K562 (cell line): ENCODE measurements around the gene NT5DC4. TPM values are rescaled to one million over a fixed set of nuclear protein-coding genes. Genes with fewer than 3 reads are reported as not detected.

ENCODE experiments used
- CC2D1A ChIP-seq: fragments of 450-650 bp; IDR thresholded peaks from 2 replicates; pipeline ENCODE4 v1.6.1; 2017; ENCODE audit warnings: mild to moderate bottlenecking
- HNRNPH1 ChIP-seq: fragments of 200-400 bp; formaldehyde crosslinking; optimal IDR thresholded peaks from 2 replicates; pipeline ENCODE3; 2017; ENCODE audit warnings: low read depth, mild to moderate bottlenecking, low read length, moderate library complexity
- MTA2 ChIP-seq: fragments of 450-650 bp; IDR thresholded peaks from 2 replicates; pipeline ENCODE4 v1.6.1; 2016; ENCODE audit warnings: low read depth
- NFXL1 ChIP-seq: fragments of 450-650 bp; formaldehyde crosslinking; IDR thresholded peaks from 2 replicates; pipeline ENCODE4 v1.4.0; 2021; ENCODE audit warnings: mild to moderate bottlenecking
- RAD21 ChIP-seq, 2 experiments: fragments of 250-450 bp in 1 of 2; fragments of 450-650 bp in 1 of 2; sonication (Bioruptor Pico) in 1 of 2; formaldehyde crosslinking in 1 of 2; IDR thresholded peaks in 1 of 2; conservative IDR thresholded peaks in 1 of 2; 2 replicates each; pipeline versions ENCODE4 v1.4.0 to v1.8.0; 2020 to 2022; ENCODE audit warnings: mild to moderate bottlenecking in 2 of 2, moderate library complexity in 1 of 2
- RUNX1 ChIP-seq: sonication (generic); IDR thresholded peaks from 2 replicates; pipeline ENCODE4 v1.6.1; 2016; ENCODE audit warnings: antibody characterized with exemption, low read depth
- ZNF197 ChIP-seq: fragments of 200-800 bp; sonication (Bioruptor generic); IDR thresholded peaks from 2 replicates; pipeline ENCODE4 v1.6.1; 2016; ENCODE audit warnings: low read depth, missing genetic modification characterization, missing compliant biosample characterization
- polyA plus RNA-seq, 8 experiments: library from polyadenylated mRNA; depleted of rRNA in 4 of 8; stranded (reverse) in 5 of 8; unstranded in 3 of 8; fragments of >200 nt; fragmentation: Nextera tagmentation in 2 of 8; fragmentation: Illumina TruSeq in 1 of 8; extraction: Ambion mirVana in 2 of 8; extraction: Trizol in 1 of 8; gene quantifications; 2 replicates each; pipeline versions ENCODE4 v1.2.1 to v1.2.3, GENCODE V29; 2011 to 2014; ENCODE audit warnings: inconsistent platforms in 1 of 8, missing spikeins in 1 of 8
- total RNA-seq, 7 experiments: library from RNA; depleted of rRNA in 6 of 7; stranded (reverse); fragments of >200 nt in 6 of 7; fragmentation: Illumina TruSeq in 2 of 7; extraction: Trizol in 2 of 7; gene quantifications; 2 replicates each; pipeline versions ENCODE4 v1.2.1 to v1.2.3, GENCODE V29; 2011 to 2021; ENCODE audit warnings: low replicate concordance in 1 of 7
- TF ChIP-seq, protein P1 (sequence below), 2 experiments: fragments of 450-650 bp; formaldehyde crosslinking in 1 of 2; IDR thresholded peaks; 2 replicates each; pipeline versions ENCODE4 v1.4.0 to v1.6.1; 2014 to 2020; ENCODE audit warnings: mild to moderate bottlenecking in 2 of 2, borderline replicate concordance in 1 of 2, low read depth in 1 of 2
- TF ChIP-seq, protein P2 (sequence below), 3 experiments: IDR thresholded peaks in 2 of 3; conservative IDR thresholded peaks in 1 of 3; 2 replicates each; pipeline ENCODE4 v1.5.1; 2011 to 2012; ENCODE audit warnings: low read length in 3 of 3, mild to moderate bottlenecking in 3 of 3, control low read depth in 2 of 3, improper control_type of control experiment in 1 of 3, inconsistent platforms in 1 of 3, low read depth in 1 of 3, mixed read lengths in 1 of 3, moderate library complexity in 1 of 3; ENCODE audit not compliant: insufficient read depth in 2 of 3
- TF ChIP-seq, protein P3 (sequence below): fragments of 250-450 bp; sonication (Bioruptor Pico); IDR thresholded peaks from 2 replicates; pipeline ENCODE4 v1.9.0; 2021; ENCODE audit warnings: mild to moderate bottlenecking
- TF ChIP-seq, protein P4 (sequence below): sonication (generic); formaldehyde crosslinking; IDR thresholded peaks from 2 replicates; pipeline ENCODE4 v1.8.1; 2023; ENCODE audit warnings: mild to moderate bottlenecking, missing genetic modification reagents
- TF ChIP-seq, protein P5 (sequence below): sonication (generic); formaldehyde crosslinking; IDR thresholded peaks from 2 replicates; pipeline ENCODE4 v1.5.0; 2020; ENCODE audit warnings: missing genetic modification reagents

NT5DC4 gene
- total and polyA plus RNA-seq, 9 of the 15 experiments (the other 6 are each of a cell fraction or from before 2014, with no cell fraction given) = 0.44 to 6.9 (median 2.5) TPM

DNA sequence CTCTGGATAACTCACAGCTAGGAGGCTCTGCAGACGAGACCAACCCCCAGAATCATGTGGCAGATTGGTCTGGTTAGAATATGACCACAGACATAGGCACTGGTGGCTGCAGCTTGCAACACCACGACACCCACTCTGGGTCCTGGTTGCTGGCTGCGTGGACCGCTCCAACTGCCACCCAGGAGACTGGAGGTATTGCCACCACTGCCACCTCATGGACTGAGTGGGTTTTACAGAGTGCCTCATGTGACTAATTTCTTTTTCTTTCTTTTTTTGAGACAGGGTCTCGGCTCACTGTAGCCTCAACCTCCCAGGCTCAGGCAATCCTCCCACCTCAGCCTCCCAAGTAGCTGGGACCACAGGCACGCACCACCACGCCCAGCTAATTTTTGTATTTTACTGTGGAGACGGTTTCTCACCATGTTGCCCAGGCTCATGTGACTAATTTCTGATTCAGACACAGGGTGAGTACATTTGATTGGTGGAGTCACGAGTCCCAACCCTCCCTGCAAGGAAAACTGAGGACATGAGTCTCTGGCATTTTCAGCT lies 29.9 kb upstream of the NT5DC4 start (continued):
- TF ChIP-seq, protein P1, sequence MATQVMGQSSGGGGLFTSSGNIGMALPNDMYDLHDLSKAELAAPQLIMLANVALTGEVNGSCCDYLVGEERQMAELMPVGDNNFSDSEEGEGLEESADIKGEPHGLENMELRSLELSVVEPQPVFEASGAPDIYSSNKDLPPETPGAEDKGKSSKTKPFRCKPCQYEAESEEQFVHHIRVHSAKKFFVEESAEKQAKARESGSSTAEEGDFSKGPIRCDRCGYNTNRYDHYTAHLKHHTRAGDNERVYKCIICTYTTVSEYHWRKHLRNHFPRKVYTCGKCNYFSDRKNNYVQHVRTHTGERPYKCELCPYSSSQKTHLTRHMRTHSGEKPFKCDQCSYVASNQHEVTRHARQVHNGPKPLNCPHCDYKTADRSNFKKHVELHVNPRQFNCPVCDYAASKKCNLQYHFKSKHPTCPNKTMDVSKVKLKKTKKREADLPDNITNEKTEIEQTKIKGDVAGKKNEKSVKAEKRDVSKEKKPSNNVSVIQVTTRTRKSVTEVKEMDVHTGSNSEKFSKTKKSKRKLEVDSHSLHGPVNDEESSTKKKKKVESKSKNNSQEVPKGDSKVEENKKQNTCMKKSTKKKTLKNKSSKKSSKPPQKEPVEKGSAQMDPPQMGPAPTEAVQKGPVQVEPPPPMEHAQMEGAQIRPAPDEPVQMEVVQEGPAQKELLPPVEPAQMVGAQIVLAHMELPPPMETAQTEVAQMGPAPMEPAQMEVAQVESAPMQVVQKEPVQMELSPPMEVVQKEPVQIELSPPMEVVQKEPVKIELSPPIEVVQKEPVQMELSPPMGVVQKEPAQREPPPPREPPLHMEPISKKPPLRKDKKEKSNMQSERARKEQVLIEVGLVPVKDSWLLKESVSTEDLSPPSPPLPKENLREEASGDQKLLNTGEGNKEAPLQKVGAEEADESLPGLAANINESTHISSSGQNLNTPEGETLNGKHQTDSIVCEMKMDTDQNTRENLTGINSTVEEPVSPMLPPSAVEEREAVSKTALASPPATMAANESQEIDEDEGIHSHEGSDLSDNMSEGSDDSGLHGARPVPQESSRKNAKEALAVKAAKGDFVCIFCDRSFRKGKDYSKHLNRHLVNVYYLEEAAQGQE (IDR thresholded peaks at IDR 0.05; ENCODE audit: borderline replicate concordance) = peak; percentile 81
- TF ChIP-seq, protein P1 (CRISPR knock-in tag; IDR thresholded peaks at IDR 0.05; ENCODE audit: low read depth) = no peak
- TF ChIP-seq, protein P2, sequence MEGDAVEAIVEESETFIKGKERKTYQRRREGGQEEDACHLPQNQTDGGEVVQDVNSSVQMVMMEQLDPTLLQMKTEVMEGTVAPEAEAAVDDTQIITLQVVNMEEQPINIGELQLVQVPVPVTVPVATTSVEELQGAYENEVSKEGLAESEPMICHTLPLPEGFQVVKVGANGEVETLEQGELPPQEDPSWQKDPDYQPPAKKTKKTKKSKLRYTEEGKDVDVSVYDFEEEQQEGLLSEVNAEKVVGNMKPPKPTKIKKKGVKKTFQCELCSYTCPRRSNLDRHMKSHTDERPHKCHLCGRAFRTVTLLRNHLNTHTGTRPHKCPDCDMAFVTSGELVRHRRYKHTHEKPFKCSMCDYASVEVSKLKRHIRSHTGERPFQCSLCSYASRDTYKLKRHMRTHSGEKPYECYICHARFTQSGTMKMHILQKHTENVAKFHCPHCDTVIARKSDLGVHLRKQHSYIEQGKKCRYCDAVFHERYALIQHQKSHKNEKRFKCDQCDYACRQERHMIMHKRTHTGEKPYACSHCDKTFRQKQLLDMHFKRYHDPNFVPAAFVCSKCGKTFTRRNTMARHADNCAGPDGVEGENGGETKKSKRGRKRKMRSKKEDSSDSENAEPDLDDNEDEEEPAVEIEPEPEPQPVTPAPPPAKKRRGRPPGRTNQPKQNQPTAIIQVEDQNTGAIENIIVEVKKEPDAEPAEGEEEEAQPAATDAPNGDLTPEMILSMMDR (IDR thresholded peaks at IDR 0.05 in 2 of 3, conservative IDR thresholded peaks at IDR 0.05 in 1 of 3; ENCODE audit: insufficient read depth in 2 of 3, low read depth in 1 of 3, low read length in 3 of 3) = peak; percentile 78 to 79 (median 78)
- TF ChIP-seq ZNF197 (CRISPR knock-in tag) (0 out of 2 replicates have a peak, but pooled peaks have one; percentile 44), NFXL1 (CRISPR knock-in tag) (no peak), CC2D1A (peak; percentile 58; the same call in 1 of the 2 replicates), RAD21 (CRISPR knock-in tag; conservative IDR thresholded peaks at IDR 0.05 in 1 of 2, IDR thresholded peaks at IDR 0.05 in 1 of 2) (peak; percentile 86 to 91), HNRNPH1 (no peak), MTA2 (no peak), RUNX1 (0 out of 2 replicates have a peak, but pooled peaks have one; percentile 14)
- TF ChIP-seq, protein P3, sequence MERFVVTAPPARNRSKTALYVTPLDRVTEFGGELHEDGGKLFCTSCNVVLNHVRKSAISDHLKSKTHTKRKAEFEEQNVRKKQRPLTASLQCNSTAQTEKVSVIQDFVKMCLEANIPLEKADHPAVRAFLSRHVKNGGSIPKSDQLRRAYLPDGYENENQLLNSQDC (CRISPR knock-in tag) = no peak
- TF ChIP-seq, protein P4, sequence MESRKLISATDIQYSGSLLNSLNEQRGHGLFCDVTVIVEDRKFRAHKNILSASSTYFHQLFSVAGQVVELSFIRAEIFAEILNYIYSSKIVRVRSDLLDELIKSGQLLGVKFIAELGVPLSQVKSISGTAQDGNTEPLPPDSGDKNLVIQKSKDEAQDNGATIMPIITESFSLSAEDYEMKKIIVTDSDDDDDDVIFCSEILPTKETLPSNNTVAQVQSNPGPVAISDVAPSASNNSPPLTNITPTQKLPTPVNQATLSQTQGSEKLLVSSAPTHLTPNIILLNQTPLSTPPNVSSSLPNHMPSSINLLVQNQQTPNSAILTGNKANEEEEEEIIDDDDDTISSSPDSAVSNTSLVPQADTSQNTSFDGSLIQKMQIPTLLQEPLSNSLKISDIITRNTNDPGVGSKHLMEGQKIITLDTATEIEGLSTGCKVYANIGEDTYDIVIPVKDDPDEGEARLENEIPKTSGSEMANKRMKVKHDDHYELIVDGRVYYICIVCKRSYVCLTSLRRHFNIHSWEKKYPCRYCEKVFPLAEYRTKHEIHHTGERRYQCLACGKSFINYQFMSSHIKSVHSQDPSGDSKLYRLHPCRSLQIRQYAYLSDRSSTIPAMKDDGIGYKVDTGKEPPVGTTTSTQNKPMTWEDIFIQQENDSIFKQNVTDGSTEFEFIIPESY (CRISPR knock-in tag) = 0 out of 2 replicates have a peak, but pooled peaks have one; percentile 0
- TF ChIP-seq, protein P5, sequence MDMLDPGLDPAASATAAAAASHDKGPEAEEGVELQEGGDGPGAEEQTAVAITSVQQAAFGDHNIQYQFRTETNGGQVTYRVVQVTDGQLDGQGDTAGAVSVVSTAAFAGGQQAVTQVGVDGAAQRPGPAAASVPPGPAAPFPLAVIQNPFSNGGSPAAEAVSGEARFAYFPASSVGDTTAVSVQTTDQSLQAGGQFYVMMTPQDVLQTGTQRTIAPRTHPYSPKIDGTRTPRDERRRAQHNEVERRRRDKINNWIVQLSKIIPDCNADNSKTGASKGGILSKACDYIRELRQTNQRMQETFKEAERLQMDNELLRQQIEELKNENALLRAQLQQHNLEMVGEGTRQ (CRISPR knock-in tag) = peak; percentile 50; the same call in 1 of the 2 replicates
